Fibroblast of lung (primary cell): ENCODE data around the gene STPG4.

ENCODE experiments used
- EZH2 ChIP-seq: IDR thresholded peaks from 2 replicates; pipeline ENCODE4 v1.5.1; 2012; ENCODE audit warnings: low read length, control low read depth, mild to moderate bottlenecking; ENCODE audit errors: missing control alignments
- TF ChIP-seq, protein P1 (sequence below), 2 donors: IDR thresholded peaks in 1 of 2; conservative IDR thresholded peaks in 1 of 2; 1 replicate in 1 of 2; 2 replicates in 1 of 2; pipeline ENCODE4 v1.5.1; 2011 to 2012; ENCODE audit warnings: low read length in 2 of 2, control low read depth in 1 of 2, inconsistent platforms in 1 of 2, low read depth in 1 of 2, mild to moderate bottlenecking in 1 of 2

DNA sequence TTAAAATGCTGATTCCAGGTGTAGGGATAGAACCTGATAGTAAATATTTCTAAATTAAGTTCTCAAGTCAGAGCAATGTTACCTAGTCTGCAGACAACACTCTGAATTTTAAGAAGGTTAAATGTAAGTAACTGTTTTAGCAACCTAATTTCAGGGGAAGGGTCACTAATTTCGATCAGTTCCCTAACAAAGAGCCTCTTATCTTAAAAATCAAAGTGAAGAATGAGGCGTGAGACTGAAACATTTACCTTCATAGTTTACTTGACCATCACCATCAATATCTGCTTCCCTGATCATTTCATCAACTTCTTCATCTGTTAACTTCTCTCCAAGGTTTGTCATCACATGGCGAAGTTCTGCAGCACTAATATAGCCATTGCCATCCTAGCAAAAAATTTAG, 6.4 kb upstream of the STPG4 start:
- TF ChIP-seq, protein P1, sequence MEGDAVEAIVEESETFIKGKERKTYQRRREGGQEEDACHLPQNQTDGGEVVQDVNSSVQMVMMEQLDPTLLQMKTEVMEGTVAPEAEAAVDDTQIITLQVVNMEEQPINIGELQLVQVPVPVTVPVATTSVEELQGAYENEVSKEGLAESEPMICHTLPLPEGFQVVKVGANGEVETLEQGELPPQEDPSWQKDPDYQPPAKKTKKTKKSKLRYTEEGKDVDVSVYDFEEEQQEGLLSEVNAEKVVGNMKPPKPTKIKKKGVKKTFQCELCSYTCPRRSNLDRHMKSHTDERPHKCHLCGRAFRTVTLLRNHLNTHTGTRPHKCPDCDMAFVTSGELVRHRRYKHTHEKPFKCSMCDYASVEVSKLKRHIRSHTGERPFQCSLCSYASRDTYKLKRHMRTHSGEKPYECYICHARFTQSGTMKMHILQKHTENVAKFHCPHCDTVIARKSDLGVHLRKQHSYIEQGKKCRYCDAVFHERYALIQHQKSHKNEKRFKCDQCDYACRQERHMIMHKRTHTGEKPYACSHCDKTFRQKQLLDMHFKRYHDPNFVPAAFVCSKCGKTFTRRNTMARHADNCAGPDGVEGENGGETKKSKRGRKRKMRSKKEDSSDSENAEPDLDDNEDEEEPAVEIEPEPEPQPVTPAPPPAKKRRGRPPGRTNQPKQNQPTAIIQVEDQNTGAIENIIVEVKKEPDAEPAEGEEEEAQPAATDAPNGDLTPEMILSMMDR (conservative IDR thresholded peaks at IDR 0.05 in 1 of 2, IDR thresholded peaks at IDR 0.05 in 1 of 2; ENCODE audit: low read depth in 1 of 2, low read length in 2 of 2) = no peak
- TF ChIP-seq EZH2 = no peak
